SK-MEL-5 (cell line): ENCODE results near the gene TMEM232. TPM values are rescaled to one million over a fixed set of nuclear protein-coding genes. Genes with fewer than 3 reads are reported as not detected.
A peak's percentile ranks its signal among the peaks of the same experiment; 100 is the strongest.
"Not testable (repeated sequence)": the region's sequence is repeated elsewhere in the genome, so short reads cannot be mapped to it uniquely, and the experiment has no call there.

Experiments used
- DNase-seq: peaks from one replicate; pipeline ENCODE4 v3.0.0-alpha.2; 2016; ENCODE audit warnings: low read depth, low spot score
- in situ Hi-C: cut with HindIII; loops from 2 replicates; pipeline ENCODE4 v1.10.0; 2016; ENCODE audit warnings: low sequenced_read_pairs, high pct_unique_total_duplicates, low pct_unique_long_range_greater_than_20kb
- total RNA-seq: library from RNA; depleted of rRNA; stranded (reverse); fragments of >200 nt; shearing (Covaris generic); gene quantifications from 2 replicates; pipeline ENCODE4 v1.2.3, GENCODE V29; 2014

TMEM232 gene
- total RNA-seq, 1 experiment from 2014 or later: 0.74 TPM

DNA sequence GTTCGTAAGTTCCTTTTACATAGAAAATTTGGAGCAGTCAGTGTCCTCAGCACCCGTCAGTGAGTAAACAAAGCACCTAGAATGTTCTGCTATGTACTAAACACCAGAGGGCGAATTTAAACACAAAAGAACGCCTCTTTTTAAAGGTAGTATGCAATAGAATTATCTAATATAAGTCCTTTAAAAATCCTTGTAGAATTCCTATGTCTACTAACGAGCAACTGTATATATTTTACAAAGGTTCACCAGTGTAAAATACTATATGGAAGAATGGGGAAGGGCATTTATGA is 499 bp upstream of the TMEM232 start:
- no peak for DNase-seq
- in situ Hi-C loops: no loop called here

DNA sequence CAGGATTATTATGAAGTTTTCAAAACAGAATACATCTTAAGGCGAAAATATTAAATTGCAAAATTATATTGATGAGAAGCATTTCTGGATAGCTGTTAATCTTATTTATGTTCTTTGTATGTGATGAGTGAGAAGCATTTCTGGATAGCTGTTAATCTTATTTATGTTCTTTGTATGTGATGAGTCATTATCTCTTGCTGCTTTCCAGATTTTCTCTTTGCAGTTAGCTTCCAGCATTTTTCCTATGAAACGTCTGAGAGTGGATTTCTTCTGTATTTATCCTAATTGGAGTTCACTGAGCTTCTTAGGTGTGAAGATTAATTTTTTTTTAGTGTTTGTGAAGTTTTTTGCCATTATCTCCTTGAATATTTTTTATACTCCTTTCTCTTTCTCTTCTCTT is 8.2 kb downstream of the TMEM232 start:
- in situ Hi-C loops: no loop called here
- no peak for DNase-seq

DNA sequence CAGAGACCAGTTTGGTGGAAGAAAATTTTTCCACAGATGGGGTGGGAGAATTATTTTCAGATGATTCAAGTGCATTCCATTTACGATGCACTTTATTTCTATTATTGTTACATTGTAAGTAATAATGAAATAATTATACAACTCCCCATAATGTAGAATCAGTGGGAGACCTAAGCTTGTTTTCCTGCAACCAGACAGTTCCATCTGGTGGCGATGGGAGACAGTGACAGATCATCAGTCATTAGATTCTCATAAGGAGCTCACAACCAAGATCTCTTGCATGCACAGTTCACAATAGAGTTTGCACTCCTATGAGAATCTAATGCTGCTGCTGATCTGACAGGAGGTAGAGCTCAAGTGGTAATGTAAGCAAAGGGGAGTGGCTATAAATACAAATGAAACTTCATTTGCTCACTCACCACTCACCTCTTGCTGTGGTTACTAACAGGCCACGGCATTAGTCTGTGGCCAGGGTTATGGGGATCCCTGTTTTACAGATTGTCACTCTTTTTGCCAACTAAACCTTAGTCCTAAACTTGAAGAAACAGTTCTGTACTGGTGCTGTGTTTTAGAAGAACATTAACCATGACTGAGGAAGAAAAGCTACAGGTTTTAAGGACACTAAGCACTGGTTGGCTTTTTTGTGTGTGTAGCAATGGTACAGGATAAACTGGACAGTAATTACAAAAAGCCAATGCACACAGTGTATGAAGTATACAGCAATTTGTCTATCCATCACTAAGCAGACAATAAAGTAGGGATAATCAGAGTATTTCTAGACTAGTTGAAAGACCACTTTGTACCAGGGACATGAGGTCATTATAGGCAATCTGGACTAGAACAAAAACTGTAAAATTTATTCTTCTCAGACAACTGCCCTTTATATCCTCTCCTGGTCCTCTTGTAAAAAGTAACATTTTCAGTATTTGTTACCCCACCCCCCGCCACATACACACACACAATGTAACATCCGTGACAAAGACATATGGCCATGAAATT is 9.9 kb downstream of the TMEM232 start:
- in situ Hi-C loops: no loop called here
- peak; percentile 26 for DNase-seq

DNA sequence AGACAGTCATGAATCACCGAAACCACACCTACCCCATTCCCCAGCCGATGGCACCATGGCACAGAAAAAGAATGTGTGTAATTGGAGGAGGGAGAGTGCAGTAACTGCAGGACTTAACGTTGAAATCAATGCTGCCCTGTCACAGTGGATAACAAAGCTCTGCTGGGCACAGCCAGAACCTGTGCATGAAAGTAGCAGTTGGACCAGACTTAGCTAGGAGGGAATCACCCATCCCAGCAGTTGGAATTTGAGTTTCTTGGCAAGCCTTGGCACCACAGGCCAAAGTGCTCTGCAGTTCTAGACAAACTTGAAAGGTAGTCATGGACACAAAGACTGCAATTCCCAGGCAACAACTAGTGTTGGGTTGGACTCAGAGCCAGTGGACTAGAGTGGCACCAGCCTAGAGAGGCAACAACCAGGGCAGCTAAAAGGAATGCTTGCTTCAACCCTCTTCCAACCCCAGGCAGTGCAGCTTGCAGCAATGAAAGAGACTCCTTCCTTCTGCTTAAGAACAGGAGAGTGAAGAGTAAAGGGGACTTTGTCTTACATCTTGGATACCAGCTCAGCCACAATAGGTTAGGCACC is 19.1 kb downstream of the TMEM232 start:
- in situ Hi-C loops: no loop called here
- no peak for DNase-seq

DNA sequence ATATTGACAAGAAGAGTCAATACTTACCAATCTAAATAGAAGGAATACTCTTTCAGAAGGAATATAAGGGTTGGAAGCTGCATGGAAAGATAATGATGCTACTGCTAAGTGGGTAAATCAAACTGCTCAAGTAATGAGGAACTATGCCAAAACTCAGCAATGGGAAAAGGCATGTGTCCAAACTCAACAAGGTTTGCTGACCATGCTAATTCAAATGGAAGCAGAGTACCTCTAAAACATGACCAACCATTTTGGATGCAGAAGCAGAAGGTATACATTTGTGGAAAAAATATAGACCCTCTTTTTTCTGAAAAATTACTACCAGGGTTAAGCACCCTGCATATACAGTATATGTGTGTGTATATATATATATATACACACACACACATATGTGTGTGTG is 21.1 kb downstream of the TMEM232 start:
- in situ Hi-C loops: no loop called here
- DNase-seq: no peak

DNA sequence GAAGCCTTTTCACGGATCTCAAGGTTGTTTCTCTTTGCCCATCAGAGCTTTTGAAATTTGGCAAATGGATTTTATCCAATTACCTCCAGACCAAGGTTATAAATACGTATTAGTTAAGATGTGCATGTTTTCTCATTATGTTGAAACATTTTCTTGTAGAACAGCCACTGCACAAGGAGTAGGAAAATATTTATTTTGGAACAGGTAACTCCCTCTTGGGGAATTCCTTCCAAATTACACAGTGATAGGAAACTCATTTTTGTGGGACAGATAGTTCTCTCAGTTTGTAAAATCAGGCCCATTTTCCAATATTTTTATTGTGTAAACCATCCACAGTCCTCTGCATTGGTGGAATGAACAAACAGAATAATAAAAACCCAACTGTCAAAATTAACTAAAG is 23.0 kb downstream of the TMEM232 start:
- no peak for DNase-seq
- in situ Hi-C loops: no loop called here

DNA sequence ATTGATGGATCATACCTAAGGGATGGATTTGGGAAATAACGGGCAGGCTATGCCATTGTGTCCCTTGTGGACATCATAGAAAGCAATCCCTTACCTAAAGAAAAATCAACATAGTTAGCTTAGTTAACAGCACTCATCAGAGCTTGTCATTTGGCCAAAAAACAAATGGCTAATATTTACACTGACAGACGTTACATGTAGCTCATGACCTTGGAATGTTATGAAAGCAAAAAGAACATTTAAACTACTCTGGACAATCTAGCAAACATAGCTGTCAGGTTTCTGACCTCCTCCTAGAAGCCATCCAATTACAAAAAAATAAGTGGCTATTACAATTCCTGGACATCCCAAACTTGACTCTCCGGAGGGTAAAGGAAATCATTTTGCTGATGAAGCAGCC is 23.8 kb downstream of the TMEM232 start:
- no peak for DNase-seq
- in situ Hi-C loops: no loop called here

DNA sequence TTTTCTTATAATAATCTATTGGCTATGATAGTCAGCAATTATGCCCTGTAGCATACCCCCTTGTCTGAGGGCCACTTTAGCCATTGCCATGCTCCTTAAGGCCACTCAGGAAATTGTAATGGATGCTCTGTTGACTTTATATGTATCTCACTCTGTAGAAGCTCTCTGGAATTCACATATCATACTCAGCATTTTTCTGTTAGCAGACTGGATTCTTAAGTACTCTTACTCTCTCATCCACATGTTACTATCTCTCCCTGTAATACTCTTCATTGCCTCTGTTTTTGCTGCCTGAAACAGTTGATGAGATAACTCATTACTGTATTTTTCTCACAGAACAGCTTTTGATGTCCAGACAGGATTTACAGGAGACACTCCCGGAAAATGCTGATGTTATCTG is 24.2 kb downstream of the TMEM232 start:
- no peak for DNase-seq
- in situ Hi-C loops: no loop called here

DNA sequence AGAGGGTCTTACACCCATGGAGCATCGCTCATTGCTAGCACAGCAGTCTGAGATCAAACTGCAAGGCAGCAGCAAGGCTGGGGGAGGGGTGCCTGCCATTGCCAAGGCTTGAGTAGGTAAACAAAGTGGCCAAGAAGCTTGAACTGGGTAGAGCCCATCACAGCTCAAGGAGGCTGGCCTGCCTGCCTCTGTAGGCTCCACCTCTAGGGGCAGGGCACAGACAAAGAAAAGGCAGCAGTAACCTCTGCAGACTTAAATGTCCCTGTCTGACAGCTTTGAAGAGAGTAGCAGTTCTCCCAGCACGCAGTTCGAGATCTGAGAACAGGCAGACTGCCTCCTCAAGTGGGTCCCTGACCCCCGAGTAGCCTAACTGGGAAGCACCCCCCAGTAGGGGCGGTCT is 33.8 kb downstream of the TMEM232 start:
- in situ Hi-C loops, DNase-seq: not testable (repeated sequence)

DNA sequence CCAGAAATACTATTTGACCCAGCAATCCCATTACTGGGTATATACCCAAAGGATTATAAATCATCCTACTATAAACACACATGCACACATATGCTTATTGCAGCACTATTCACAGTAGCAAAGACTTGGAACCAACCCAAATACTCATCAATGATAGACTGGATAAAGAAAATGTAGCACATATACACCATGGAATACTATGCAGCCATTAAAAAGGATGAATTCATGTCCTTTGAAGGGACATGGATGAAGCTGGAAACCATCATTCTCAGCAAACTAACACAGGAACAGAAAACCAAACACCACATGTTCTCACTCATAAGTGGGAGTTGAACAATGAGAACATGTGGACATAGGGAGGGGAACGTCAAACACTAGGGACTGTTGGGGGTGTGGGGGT is 35.9 kb downstream of the TMEM232 start:
- DNase-seq, in situ Hi-C loops: not testable (repeated sequence)

DNA sequence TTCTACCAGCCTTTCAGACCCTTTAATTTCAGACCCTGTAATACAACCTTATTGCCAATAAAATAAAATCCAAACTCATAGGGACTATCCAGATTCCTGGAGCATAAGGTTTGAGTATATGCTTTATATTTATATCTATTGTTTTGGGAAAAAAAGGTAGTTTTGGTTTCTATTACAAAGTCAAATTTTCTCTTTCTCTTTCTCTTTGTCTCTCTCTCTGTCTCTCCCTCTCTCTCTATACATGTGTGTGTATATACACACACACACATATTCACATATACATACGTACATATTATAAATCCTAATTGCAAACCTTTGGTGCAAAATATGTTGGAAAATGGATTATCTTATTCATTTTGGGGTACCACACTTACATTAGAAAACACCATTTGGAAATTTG is 39.0 kb downstream of the TMEM232 start:
- in situ Hi-C loops: no loop called here
- no peak for DNase-seq

DNA sequence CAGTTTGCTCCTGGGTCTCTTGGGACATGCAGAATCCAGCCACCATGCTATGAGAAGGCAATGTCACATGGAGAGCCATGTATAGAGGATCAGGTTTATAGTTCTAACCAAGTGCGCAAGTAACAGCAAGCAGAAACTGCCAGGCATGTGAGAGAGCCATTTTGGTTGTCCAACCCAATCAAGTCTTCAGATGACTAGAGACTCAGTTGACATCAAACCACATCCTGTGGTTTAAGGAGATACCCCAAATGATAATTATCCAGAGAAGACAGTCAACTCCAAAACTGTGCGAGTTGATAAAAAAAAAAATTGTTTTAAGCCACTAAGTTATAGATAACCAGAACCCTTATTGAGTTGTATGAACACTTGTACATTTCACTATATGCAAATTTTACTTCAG is 40.2 kb downstream of the TMEM232 start:
- DNase-seq: no peak

DNA sequence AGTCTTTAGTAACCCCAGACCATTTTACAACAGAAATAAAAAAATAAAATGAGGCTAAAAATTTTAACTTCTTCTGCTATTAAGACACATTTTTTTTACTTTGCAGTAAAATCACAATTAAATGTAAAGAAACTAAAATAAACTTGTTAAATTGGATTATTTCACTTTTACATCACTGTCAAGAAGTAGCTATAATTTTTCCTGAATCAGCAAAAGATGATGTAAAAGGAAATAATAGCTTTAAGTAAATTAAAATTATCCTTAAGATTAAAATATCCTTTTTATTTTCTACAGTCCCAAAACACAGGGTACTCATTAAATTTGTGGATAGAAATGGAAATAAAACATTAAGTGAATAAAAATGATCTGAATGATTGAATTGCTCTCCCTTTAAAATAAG is 44.5 kb downstream of the TMEM232 start:
- in situ Hi-C loops: no loop called here
- no peak for DNase-seq

More for the DNA sequence above, 40.2 kb downstream of the TMEM232 start:
- in situ Hi-C loops: no loop called here

DNA sequence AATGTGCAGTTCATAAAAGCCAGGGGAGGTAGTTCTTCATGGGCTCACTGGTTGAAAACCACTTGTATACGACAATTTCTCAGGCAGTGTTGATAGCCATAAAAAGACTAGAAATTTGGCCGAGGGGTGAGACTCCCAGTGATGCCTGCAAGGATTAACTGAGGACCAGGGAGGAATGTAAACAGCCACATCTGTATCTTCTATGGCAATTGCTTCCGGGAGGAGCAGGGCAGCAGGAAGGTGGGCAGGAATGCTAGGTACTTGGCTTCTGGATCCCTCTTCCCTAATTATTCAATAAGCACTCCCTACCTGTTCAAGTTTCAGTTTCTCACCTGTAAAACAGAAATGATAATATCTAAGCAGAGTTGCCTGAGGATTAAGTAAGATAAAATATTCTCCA is 45.4 kb downstream of the TMEM232 start:
- no peak for DNase-seq
- in situ Hi-C loops: no loop called here

DNA sequence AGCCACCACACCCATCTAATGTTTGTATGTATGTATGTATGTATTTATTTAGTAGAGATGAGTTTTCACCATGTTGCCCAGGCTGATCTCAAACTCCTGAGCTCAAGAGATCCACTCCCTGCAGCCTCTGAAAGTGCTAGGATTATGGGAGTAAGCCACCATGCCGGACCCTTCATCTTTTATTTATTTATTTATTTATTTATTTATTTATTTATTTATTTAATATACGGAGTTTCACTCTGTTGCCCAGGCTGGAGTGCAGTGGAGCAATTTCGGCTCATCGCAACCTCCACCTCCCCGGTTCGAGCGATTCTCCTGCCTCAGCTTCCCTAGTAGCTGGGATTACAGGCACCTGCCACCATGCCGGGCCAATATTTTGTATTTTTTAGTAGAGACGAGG is 49.9 kb downstream of the TMEM232 start:
- in situ Hi-C loops, DNase-seq: not testable (repeated sequence)

DNA sequence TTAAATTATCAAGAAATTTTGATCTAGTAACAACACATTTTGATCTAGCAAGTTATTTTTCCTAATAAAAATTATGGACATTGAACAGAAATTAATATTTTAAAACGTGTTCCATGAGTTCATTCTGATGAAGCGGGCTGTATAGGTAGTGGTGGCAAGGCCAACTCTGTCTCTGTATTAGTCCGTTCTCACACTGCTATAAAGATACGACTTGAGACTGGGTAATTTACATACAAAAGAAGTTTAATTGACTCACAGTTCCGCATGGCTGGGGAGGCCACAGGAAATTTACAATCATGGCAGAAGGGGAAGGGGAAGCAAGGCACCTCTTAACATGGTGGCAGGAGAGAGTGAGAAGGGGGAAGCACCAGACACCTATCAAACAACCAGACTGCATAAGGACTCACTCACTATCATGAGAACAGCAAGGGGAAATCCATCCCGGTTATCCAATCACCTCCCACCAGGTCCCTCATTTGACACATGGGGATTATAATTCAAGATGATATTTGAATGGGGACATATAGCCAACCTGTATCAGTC is 61.2 kb downstream of the TMEM232 start:
- in situ Hi-C loops: no loop called here
- no peak for DNase-seq

DNA sequence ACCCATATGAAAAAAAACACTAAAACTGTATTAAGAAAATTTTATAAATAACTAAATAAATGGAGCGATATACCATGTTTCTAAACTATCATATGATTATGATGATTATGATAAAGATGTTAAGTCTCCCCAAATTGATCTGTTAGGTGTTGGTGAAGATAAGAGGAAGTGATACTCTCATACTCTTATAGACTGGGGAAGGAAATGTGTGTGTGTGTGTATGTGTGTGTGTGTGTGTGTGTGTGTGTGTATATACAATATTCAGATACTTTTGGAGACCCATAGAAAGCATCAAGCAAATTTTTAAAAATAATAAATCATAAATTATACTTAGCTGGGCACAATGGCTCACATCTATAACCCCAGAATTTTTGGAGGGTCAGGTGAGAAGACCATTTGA is 62.9 kb downstream of the TMEM232 start:
- DNase-seq: no peak
- in situ Hi-C loops: no loop called here

DNA sequence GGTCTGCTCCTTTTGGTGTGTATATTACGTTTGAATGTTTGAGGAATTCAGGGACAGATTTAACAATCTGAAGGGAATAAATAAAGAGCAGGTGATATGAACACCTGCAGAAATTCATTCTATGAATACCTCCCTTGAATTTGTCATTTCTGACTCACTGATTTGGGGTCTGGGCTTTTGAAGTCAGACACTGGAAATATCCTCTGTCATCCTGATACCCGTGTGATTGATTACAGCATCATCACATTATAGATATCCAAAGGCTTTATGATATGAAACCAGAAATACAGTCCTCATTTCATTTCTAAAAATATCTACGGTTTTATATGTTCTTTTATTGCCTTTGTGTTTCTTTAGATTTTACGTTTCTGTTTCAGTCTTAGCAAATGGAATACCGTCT is 68.5 kb downstream of the TMEM232 start:
- no peak for DNase-seq
- in situ Hi-C loops: no loop called here
